Stimulated activated CD4-positive, alpha-beta T cell treated with anti-CD3 and anti-CD28 coated beads, Interleukin-2, amount 100 ng/mL, for 24 hours (primary cell): ENCODE results near the gene RNF157.
A peak's percentile ranks its signal among the peaks of the same experiment; 100 is the strongest.

Experiments
- DNase-seq, 2 donors: peaks; one replicate each; pipeline ENCODE4 v3.0.0-alpha.2; 2020

Gene RNF157

GRCh38 chr17:76240461-76241203 is at the start of gene RNF157:
Gene RNF157, minus strand, starts transcription at chr17:76240493. Its CDS starts 253 bp downstream, at chr17:76240240.
- peak; percentile 65 to 67 for DNase-seq

- DNase-seq, result no peak
These were observed 41.5 kb upstream of the RNF157 start for GRCh38 chr17:76281573-76282371.

- no peak for DNase-seq
These were observed 40.4 kb upstream of the RNF157 start for GRCh38 chr17:76280650-76281049.

- DNase-seq, result no peak
These were observed 39.5 kb upstream of the RNF157 start for GRCh38 chr17:76279742-76280287.

- DNase-seq, result peak; percentile 90 to 91
These were observed 38.9 kb upstream of the RNF157 start for GRCh38 chr17:76278952-76279741.

GRCh38 chr17:76278268-76278908 is 38.1 kb upstream of the RNF157 start:
- no peak for DNase-seq

GRCh38 chr17:76277300-76278267 is 37.3 kb upstream of the RNF157 start:
- DNase-seq, result no peak

GRCh38 chr17:76276461-76277299 is 36.4 kb upstream of the RNF157 start:
- DNase-seq, result no peak

GRCh38 chr17:76276069-76276431 is 35.8 kb upstream of the RNF157 start:
- DNase-seq, result no peak

- no peak for DNase-seq
These were observed 35.2 kb upstream of the RNF157 start for GRCh38 chr17:76275382-76276068.

GRCh38 chr17:76274112-76274956 is 34.0 kb upstream of the RNF157 start:
- no peak for DNase-seq

- no peak for DNase-seq
These were observed 33.3 kb upstream of the RNF157 start for GRCh38 chr17:76273445-76274111.

GRCh38 chr17:76272541-76273444 is 32.5 kb upstream of the RNF157 start:
- peak; percentile 71 to 77 for DNase-seq

GRCh38 chr17:76271669-76272540 is 31.6 kb upstream of the RNF157 start:
- peak; percentile 85 to 90 for DNase-seq

GRCh38 chr17:76270770-76271668 is 30.7 kb upstream of the RNF157 start:
- peak in 1 of 2 donors; percentile 28 for DNase-seq
